HUDEP-2 (cell line): ENCODE results near the gene LRCOL1.

Experiments
- DNase-seq, 76 experiments: peaks; one replicate each; lab custom pipeline; 2025; ENCODE audit not compliant: unreplicated experiment in 76 of 76; lab: John Stamatoyannopoulos, UW

Gene LRCOL1

DNA sequence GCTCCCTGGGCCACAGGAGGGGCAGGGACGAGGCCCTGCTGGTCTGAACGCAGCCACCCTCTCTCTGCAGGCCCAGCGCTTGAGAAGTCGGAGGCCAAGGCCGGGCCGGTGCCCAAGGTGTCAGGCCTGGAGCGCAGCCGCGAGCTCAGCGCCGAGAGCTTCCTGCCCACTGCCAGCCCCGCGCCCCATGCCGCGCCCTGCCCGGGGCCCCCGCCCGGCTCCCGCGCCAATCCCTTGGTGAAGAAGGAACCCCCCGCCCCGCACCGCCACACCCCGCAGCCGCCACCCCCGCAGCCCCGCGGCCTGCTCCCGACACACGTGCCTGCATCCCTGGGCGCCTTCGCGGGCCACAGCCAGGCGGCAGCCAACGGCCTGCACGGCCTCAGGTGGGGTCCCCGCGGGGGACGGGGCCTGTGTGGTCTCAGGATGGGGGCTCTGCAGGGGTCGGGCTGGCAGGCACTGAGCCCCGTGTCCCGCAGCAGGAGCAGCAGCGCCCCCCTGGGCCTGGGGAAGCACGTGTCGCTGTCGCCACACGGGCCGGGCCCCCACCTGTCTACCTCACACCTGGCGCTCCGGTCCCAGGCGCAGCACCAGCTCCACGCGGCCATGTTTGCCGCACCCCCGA, 40.4 kb downstream of the LRCOL1 start:
- DNase-seq: no peak

DNA sequence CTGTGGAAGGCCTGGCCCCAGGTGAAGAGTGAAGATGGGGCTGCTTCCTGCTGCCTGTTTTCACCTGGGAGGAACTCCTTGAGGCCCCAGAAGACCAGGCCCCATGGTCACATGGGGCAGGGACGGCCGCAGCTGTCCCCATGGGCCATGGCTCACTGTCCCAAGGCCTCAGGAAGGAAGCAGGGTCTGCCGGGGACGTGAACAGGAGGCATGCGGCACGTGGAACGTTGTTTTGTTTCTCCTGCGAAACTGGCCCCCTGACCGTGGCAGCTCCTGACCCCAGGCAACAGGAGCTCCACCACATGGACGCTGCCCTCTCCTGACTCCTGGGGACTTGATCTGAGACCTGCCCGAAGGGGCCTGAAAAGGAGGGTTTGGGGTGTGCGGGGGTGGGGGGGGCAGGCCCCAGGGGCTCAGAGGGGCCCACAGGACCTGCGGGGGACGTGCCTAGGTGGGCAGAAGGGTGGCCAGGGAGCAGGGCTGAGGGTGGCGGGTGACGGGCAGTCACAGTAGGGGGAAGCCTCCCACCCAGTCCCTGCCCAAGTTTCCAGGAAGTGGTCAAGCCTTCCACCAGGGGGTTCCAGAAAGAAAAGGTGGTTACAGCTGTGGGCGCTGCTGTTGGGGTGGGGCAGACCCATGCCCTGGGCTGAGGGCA, 41.4 kb downstream of the LRCOL1 start:
- DNase-seq: no peak

DNA sequence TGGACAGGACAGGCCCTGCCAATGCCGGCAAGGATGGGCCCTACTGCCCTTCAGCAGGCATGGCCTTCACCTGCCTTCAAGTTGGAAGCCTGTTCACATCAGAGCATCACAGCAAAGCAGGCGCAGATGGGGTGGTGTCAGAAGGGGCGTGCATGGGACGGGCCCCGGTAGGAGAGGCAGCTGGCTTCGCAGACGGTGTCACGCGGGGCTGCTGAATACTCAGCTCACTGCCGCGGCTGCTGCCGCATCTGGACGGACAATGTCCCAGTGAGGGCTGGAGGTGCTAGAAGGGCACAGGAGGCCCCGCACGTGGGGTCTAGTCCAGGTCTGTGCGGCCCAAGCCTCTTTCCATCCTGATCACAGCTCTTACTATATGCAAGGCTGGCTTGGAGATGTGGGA, 42.1 kb downstream of the LRCOL1 start:
- DNase-seq: no peak

DNA sequence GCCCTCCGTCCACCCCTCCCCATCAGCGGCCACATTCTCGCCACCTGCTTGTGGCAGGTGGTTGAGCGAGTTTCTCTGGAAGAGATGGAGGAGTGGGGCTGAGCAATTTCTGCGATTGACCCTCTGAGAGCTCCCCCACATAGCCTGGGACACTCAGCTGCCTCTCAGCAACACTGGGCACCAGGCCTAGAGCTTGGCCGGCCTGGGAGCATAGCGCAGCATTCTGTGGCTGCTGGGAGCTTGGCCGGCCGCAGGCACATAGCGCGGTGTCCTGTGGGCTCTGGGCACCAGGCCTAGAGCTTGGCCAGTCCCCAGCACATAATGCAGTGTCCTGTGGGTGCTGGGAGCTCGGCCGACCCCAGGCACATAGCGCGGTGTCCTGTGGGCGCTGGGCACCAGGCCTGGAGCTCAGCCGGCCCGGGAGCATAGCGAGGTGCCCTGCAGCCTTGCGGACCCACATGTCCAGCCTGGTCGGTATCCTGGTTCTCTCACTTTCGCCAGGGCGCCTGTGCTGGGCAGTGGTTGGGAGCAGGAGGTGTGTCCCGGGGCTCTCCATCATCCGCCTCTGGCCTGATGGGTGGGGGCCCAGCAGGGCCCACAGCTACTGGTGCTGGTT, 43.8 kb downstream of the LRCOL1 start:
- no peak for DNase-seq

DNA sequence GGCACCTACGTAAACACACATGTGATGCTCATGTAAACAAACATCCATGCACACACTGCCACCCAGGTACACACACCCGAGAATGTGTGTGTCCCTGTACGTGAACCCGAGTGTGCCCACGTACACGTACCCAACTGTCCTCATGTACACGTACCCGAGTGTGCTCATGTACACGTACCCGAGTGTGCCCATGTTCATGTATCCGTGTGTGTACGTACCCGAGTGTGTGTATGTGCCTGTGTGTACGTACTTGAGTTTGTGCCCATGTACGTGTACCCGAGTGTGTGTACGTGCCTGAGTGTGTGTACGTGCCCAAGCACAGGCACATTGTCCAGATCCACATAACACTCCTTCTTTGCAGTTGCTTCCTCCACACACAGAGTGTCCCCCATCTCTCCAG, 45.0 kb downstream of the LRCOL1 start:
- no peak for DNase-seq

DNA sequence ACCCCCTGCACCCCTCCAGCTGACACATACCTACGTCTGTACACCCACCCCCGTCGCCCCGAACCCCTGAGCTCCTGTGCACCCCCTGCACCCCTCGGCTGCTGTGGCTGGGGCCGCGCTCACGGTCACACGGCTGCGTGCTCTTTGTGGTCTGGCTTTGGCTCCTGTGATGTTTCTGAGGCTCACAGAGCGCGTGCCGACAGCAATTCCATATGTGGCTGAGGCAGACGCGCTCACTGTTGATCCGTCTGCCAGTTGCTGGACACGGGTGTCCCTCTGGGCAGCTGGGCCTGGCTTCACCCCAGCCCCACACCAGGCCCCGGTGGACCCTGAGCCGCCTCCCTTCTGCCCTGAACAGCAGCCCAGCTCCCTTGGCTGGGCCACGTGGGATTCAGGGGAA, 46.5 kb downstream of the LRCOL1 start:
- no peak for DNase-seq

DNA sequence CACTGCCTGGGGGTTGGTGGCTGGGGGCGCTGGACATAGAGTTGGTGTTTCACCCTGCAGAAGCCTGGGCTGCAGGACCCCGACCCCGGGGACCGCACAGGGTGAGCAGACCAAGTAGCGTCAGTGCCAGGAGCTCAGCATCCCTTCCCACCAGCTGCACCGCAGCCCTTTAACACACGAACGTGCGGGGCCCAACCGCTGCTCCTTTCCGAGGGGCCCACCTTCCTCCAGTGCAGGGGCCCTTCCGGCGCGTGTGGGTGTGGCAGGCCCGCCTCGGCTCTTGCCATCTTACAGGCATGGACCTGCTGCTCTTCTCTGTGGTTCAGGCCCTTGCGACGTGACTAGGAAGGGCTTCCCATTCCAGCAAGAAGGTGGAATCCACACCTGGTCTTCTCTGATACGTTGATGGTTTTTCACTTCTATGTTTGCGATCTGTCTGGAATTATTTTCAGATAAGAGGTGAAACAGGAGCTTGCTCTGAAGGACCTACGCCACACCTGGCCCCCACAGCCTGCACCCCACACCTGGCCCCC, 47.8 kb downstream of the LRCOL1 start:
- no peak for DNase-seq

DNA sequence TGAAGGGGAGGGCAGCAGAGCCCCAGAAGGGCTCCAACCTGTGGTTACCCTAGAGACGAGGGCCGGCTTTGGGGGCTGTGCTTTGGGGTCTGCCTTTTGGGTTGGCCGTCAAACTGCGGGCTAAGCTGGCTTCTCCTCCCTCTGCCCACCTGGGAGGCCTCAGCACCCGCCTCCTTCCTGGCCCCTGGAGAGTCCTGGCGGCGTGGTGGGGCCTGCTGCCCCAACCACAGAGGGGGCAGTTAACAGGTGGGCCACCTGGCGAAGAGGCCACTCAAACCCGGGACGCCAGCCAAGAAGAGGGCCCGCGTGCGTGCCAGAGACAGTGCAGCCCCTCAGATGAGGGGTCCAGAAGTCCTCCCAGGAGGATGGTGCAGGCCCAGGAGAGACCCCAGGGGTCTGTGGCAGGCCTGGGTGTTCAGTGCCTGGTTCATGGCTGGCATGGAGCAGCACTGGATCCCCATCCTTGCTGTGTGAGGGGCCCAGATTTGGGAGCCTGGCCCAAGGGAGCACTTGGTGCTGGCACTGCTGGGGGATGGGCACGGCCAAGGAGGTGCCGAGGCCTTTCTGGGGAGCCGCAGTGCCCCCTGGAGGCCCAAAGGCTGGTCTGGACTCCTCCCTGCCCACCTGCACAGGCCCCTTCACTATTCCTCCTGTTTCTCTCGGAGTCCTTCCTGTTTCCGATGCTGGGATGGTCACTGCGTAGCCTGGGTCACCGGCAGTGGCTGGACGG, 48.8 kb downstream of the LRCOL1 start:
- peak in 17 of 76 experiments; percentile 0 to 36 (median 12) for DNase-seq

DNA sequence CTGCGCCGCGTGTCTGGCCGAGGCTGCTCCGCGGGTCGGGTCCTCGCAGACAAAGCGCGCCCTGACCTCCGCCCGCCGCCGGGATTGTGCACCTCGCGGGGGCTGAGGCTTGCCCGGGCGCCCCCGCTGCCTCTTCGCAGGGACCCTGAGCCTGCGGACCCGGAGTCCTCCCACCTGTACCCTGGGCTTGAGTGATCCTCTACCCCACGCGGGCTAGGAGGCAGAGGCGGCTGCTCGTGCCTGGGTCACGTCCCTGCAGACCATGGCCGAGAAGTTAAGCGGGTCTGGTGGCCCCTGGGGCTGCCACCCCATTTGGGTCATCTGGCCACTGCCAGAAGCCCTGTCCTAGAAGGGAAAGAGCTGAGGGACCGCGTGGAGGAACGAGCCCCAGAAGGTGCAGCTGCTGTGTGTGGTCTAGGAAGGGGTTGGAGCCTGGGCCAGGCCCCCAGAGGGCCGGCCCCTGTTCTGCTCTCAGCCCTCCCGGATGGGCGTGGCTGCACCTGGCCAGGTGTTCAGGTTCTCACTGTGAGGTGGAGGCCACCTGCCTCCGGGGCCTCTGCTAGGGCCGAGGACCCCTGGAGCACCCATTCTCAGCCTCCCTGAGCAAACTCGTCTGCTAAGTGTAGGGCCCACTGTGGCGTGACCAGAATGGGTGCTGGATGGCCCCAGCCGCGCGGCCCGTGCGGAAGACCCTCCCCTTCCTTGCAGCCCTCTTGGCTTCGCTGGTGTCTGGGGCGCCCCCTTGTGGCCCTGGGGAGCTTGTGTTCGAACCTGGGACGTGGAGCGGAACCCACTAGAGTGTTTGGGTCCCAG, 49.6 kb downstream of the LRCOL1 start:
- DNase-seq: peak in 72 of 76 experiments; percentile 6 to 83 (median 57)

DNA sequence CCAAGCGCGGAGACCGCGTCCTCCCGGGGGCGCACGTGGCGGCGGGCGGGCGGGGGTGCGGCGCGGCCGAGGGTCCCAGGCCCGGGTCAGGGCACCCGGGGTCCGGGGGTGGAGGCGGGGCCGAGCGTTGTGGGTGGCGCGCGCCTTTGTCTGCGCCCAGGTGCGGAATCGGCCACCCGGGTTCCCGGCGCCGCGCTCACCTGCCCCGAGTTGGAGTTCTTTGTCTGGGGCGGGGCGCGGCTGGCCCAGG, 50.1 kb downstream of the LRCOL1 start:
- DNase-seq: peak in 6 of 76 experiments; percentile 5 to 67 (median 28)

DNA sequence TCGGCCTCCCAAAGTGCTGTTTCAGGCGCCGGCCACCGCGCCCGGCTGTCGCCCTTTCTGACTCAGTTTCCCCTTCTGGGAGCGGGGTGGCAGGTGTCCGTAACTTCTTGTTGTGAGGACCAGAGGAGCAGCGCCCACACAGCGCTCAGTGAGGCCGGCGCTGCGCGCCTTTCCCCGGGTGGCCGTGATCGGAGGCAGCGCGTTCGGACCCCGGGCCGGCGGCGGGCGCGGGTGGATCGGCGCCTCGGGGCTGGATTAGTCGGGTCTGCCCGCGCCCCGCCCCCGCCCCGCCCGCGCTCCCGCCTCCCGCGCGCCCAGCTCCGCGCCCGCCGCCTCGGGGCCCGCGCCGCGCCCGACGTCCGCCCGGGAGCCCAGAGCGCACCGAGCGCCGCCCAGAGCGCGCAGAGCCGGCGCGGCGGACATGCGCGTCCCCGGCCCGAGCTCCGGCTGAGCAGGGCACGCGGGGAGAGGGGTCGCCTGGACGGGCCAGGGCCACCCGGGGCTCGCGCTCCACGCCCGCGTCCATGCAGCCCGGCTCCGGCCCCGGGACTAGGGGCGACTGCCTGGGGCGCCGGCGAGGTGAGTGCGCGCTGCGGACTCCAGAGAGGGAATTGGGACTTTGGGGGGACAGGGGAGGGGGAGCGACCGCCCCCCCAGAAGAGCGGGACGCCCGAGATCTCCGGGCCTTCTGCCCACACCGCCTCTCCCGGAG, 50.6 kb downstream of the LRCOL1 start:
- peak in 47 of 76 experiments; percentile 1 to 67 (median 37) for DNase-seq

DNA sequence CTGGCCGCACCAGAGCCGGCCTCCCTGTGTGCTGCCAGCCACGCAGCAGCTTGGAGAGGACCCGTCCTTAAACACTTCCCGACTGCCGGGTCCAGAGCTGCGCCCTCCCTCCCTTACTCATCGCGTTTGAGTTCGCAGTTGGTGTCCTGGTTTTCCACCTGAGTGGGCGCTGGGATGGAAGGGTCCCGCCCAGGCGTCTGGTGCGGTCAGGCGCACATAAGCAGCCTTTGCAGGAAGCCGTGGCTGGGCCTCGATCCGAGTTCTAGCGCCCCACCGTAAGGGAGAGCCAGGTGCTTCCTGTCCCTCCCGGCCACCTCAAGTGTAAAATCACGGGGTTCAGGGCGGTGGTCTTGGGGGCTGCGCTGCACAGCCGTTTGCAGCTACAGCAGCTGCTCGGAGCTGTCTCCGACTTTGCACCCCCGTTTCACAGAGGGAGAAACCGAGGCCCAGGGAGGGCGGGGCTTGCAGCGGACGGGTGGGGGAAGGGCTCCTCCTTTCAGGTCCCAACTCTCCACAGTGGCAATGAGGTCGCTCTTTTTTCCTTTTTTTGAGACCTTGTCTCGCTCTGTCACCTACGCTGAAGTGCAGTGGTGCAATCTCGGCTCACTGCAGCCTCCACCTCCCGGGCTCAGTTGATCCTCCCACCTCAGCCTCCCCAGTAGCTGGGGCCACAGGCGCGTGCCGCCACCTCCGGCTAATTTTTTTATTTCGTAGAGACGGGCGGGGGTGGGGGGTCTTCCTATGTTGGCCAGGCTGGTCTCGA, 51.3 kb downstream of the LRCOL1 start:
- no peak for DNase-seq

DNA sequence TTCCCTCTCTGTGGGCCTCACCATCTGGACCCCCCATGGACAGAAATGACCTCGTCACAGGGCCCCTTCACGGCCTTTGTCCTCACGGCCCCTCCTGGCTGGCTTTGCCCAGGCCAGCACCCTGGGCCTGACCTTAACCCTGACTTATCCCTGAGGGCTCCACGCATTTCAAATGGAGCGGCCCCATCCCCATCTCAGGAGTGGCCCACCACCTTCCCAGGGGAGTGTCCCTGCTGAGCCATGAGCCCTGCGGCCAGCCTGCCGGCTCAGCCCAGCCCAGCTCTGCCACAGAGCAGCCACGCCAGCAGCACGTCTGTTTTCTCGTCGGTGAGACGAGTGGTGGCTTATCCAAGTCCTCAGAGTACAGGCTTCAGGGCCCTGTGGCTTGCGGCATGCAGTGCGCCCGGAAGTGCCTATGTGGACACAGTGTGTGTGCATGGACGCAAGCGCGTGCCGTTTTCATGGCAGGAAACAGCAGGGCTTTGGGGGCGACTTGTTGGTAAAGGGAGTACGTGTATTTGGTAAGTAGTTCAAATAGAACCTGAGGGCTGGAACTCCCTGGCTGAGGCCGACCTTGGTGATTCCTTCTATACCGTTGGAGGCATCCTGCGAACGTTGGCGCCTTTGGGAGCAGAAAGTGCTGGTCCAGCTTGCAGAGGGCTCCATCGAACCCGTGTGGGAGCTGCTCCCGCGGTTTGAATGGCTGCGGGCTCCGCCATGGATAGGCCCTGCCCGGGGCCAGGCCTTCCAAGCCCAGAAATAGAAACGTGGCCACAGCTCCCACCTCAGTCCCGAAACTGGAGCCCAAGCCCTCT, 52.1 kb downstream of the LRCOL1 start:
- DNase-seq: no peak

DNA sequence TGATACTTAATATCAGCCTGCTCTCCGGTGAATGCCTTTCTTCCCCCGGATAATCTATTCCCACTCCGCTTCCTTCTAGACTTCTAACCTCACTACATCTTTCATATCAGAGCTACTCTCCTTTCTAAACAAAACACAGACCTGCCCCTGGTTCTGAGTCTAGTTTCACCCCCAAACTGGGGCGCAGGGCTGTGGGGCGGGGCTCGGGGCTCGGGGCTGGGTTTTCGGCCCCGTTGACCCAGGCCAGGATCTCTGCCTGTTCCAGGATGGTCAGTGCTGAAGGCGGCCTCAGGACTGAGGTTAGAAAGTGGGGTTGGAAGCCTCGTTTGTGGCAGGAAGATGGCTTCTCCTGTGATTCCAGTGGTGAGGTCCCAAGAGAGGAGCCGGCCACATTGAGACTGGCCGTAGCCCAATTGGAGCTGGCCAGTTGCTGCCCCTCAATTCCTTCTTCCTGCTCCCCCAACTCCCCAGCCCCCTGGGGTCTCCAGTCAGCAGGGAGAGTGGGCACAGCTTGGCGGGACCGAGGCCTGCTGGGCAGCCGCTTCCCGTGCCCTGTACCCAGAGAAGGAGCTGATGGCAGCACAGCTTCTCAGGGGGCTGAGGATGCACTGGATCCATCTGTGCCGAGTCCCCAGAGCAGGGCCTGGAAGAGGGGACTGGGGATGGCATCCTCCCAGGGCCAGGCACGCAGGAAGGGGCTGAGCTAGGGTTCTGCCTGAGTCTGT, 52.9 kb downstream of the LRCOL1 start:
- DNase-seq: no peak

DNA sequence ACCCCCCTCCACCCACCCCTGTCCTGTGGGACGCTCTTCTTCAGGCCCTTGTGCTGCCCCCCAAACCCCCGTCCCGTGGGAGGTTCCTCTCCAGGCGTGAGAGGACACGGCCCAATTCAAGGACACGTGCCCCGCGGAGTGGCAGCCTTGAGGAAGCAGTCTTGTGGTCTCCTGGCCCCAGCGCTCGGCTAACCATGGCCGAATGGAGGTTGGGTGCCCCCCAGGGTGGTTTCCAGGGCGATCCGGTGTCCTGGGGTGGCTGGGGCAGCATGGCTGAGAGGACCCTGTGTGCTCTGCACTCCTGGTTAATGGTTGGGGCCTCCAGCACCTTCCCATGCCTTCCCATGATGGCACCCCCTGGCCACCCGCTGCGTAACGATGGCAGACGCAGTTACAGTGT, 53.6 kb downstream of the LRCOL1 start:
- DNase-seq: no peak

DNA sequence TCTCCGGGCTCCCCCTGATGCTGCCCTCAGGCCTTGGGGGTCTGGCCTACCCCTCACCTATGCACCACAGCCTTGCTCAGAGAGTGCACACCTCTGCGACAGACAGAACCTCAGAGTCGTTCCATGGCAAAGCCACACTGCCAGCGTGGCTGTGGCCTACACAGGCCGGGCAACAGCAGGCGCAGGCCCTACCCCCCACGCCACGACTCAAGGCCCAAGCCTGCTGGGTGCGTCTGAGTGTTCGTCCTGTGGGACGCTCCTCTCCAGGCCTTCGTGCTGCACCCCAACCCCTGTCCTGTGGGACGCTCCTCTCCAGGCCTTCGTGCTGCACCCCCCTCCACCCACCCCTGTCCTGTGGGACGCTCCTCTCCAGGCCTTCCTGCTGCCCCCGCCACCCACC, 54.2 kb downstream of the LRCOL1 start:
- DNase-seq: no peak

DNA sequence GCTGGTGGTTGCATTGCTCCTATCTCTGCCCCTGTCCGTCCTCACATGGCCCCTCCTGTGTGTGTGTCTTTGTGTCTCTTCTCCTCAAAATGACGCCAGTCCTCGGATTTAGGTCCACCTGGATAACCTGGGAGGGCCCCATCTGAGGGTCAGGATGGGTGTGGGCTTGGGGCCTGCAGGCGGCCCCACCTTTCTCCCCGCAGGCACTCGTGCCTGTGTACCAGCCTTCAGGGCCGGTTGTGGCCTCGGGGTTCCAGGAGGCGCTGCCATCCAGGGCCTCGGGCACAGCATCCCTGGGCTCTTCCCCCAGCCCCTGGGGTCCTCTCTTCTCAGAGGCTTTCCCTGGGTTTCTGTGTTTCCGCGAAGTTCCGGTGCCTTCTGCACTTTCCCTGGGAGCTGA, 54.7 kb downstream of the LRCOL1 start:
- DNase-seq: no peak
